NCI-H1105 (cell line): ENCODE results near the gene RAVER2.

Experiments
- DNase-seq: peaks from one replicate; lab custom pipeline; 2025; lab: John Stamatoyannopoulos, UW

Gene RAVER2

DNA sequence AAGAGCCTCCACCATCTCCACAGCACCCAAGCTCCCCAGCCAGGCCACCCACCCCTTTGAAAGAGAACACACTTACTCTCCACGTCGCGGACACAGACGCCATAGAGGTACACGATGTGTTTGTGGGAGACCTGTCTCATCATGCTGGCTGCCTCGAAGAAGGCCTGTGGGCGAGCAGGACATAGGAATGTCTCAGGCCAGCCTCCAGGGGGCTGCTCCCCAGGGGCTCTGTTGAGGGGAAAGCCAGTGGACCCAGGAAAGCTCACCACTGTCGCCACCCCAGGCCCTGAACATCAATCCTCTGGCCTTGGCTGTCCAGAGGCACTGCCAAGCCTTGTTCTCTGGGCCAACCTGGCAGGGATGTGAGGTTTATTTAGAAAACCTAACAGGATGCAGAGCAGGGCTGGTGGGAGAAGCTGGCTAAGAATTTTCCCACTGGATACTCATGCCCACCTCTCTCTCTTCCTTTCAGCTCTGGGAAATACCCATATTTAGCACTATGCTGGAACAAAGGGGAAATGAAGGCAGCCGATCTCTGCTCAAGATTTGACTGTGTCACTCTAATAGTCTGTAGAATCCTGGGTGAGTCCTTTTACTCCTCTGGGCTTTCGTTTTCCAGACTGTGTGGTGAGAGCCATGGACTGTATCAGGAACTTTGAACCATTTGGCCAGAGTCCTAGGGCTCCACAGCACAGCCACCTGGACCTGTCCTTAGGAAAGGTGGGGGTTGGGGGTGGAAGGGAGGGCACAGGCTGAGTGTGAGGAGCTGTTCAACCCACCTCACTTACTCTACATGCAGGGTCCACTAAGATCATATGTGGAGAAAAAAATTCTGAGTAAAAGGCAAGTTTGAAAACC is 101.9 kb downstream of the RAVER2 start:
- DNase-seq: no peak

DNA sequence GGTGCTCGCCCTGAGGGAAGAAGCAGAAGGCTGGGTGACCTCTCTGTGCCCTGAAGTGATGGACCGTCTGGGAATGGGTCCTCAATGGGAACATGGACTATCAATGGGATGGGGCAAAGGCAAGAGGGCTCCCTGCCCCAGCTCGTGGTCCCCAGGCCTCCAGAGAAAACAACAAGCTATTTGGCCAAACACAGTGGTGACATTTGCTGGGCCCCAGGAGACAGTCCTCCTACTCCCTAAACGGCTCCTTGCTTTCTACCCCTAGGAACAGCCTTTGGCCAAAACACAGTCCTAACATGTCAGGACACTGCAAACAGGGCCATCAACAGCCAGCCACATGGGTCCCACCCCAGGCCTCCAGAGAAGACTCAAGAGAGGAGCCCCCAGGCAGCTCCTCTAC is 102.8 kb downstream of the RAVER2 start:
- no peak for DNase-seq

DNA sequence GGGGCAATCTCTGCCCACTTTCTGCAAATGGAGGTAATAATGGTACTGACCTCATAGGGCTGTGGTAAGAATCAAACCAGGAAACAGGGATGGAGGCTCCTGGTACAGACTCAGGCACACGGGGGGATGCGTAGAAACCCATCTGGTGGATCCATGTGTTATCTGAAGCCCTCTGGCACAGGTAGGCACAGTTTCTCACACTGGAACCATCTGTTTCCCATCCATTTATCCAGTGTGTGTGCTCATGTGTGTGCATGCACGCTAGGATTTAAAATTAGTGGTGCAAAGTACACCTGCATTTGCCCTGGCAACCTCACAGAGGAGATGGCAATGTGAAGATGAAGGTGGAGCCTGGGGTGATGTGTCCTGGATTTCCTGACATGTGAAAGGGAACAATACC is 103.3 kb downstream of the RAVER2 start:
- DNase-seq: no peak

DNA sequence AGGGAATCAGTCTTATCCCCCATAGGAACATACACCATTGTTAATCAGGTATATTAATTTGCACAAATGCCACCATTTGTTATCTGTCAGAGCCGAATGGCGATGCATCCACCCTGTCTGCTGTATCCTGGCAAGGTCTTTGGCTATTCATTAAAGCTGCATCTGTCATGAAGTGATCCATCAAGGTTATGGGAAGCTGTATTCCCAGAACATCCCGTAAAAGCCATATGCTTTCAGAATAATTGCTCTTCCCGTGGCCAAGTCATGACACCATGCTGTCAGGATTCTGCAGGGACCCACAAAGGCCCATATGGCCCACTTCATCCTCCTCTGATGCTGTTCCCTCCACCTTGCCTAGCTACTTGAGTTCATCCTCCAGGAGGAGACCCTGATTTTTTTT is 103.9 kb downstream of the RAVER2 start:
- no peak for DNase-seq

DNA sequence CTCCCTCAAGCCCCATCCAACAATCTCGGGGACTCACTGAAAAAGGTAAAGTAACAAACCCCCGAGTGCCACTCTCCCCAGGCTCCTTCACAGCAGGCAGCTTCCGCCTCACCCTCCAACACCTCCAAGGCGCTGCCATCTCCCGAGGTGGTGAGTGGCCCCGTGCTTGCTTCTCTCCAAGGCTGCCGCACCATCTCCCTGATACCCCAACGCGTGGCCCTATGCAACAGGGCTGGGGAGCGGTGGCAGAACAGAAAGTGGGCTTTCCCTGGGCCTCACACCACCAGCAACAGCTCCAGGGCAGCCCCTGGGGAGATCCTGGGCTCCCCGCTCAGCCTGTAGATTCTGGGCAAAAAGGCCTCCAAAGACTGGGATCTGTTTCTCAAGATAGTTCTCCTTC is 105.1 kb downstream of the RAVER2 start:
- DNase-seq: no peak

DNA sequence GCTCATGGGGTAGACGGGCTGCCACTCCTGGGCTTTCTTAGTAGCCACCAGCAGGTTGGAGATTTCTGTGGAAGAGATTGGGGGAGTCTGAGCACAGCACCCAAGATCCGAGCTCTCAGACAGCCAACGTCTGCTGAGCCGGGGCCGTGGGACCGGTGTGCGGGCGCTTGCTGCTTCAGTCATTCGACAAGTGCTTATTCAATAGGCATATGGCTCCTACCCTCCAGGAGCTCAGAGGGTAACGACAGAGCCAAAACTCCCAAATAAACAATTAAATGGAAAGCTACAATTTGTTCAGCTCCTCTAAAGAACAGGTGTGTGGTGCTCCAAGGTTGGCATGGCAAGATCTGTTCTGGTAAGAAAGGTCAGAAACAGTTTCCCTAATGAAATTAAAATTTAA is 106.0 kb downstream of the RAVER2 start:
- DNase-seq: no peak

DNA sequence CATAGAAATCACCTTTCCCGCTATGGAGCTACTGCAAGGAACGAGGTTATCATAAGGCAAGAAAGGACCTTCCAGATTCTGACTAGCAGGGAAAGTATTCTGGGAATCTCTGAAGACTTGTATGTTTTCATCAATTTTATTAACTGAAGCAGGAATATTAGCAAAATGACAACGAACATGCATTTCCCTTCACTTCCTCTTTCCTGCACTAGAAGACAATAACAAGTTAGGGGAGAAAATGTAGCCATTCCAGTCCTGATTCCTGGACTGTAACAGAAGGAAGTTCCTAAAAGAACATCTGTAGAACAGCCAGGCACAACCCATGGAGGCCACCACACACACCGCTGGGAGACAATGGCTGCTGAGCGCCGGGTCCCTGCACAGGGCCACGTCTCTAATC is 106.8 kb downstream of the RAVER2 start:
- DNase-seq: no peak

DNA sequence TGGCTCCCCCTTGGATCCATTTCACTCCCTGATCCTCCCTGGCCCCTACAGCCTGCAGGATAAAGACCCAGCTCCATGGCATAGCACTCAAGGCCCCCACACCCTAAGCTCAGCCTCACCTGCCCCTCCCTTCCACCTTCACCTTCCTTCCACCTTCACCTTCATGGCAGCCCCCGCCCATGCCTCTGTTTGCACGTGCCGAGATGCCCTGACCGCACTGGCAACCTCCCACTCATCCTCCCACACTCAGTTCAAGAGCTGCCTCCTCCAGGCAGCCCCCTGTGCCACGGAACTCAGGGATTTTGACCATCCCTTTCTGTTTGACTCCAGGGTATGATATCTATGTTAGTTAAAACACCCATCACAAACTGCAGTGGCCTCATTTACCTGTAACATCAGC is 109.8 kb downstream of the RAVER2 start:
- DNase-seq: no peak

DNA sequence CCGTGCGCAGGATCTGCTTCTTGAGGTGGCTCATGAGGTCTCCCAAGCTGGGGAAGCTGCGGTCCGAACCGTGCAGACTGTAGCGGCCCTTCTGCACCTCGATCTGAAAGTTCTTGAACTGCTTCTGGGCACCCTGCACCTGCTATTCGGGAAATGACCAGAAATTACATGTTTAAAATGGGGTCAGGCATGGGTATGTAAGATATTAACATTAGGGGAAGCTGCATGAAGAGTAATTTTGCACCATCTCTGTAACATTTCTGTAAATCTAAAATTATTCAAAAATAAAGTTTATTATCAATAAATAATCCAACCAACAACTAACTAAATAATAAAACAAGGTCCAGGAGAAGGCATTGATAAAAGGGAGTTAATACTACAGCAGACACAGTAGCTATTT is 110.7 kb downstream of the RAVER2 start:
- DNase-seq: no peak

DNA sequence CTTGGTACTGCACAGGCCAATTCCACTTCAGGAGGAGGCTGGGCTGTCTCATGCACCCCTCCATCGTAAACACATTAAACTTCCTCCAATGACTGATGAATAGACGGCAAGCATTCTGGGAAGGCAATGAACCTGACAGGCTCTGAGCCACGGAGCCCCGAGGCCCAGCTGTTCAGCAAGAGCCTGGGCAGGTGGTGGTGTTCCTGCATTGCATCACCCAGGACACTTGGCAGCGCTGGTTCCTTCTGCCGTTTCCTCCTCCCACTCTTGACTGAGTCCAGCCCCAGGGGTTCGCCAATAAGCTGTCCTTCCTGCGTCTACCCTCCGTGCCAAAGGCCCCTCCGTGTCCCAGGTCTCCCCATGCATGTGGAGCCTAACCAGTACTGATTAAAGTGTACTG is 111.7 kb downstream of the RAVER2 start:
- DNase-seq: no peak

DNA sequence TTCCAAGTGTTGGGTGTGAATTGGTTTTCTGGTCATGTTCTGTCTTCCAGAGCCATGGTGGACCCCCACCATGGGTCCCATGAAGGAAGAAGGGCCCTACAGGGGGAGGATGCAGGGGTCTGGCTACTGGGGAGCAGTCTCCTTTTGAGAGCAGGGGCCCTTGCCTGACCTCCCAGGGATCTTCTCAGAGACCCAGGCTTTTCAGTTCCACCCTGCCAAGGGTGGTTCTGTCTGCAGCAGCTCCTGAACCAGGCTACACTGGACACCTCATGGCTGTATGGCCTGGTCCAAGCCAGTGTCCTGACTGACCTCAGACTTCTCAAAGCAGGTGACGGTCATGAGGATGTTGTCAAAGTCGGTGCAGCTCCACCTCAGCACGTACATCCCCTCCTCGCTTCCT is 112.5 kb downstream of the RAVER2 start:
- DNase-seq: no peak

DNA sequence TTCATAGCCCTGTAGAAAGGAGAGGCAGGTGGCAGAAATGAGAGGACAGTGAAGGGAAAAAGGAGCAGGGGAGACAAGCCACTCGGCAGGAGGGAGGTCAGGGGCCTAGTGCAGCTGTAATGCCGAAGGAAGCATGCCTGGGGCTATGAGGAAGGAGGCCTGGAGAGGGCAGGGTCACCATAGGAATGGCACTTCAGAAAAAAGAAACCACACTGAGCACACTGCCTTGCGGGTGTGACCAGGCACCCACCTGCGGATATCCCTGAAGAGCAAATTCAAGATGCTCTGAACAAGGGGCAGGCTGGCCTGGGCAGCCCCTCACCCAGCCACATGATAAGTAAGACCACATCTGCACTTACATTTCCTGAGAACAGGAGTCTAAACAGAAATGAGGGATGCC is 116.7 kb downstream of the RAVER2 start:
- DNase-seq: no peak

DNA sequence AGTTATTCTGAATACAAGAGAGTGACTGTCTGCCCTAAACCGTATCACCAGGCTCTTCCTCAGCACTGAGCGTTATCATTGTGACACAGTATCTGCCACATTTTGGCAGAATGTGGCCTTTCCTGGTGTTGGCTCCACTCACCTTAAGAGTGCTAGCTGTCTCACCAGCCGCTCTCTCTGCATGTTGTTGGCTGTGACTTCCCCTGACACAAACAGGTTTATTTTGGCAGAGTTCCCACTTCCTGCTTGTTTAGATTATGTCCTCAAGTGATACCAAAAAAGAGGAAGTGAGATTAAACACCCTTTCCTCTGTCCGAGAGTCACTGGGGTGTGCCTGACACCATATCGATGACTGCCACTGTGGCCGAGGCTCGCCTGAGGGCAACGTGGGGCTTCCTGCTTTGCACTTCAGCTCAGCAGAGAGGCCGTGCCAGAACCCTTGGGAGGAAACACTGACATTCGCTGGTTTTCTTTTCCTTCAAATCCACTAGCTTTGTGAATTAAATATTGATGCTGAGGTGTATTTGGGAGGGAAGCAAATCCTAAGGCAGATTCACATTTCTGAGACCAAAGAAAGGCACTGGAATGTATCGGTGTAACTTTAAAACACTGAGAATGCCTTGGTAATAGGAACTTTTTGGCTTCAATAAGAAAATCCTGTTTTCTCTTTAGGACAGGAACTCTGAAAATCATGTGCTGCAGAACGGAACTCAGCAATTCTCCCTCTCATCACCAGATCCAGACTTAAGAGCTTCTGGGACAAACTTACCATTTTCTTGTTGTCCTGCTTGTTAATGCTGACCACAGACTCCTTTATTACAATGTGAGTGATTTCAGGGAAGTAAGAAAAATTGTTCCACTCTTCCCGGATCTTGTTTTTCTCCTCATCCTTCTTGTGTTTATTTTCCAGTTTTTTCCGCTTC is 119.4 kb downstream of the RAVER2 start:
- no peak for DNase-seq

DNA sequence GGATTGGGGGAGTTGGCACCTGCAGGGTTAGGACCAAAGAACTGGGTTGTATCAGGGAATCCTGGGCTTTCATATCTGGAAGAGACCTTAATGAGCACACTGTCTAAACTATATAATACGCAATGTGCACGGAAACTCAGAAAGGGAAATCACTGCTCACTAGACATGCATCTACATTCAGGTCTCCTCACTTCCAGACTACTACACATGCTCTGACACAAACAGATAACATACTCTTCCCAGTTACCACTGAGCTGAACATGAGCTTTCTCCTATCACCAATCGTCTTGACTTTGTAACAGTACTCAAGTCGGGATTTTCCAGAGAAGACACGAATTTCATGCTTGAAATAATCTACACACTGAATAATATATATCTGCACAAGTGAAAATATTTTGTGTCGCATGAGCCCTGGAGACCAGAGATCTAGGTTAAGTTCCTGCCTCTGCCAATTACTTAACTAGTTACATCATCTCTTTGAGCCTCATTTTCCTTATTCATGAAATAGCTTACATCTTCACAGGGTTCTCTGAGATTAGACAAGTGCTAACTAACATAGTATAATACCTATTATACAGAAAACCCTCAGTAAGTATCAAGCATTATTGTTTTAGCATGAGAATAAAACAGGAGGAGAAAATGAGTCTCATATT is 120.4 kb downstream of the RAVER2 start:
- no peak for DNase-seq

DNA sequence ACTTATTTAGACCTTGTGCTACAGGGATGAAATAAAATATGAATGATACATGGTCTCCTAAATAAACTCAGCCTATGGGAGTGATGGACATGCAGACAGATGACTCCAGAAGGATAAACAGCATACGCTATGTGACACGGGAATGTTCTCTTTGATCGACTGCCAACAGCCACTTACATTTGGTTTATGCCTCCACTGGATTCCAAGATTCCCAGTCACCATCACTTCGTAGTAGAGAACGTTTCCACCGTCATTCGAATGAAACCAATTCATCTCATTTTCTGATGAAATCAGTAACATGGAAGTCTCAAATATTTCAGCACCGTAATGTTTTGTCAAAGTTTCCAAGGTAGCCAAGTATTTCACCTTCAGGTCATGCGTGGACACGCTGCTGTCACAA is 121.8 kb downstream of the RAVER2 start:
- DNase-seq: no peak

DNA sequence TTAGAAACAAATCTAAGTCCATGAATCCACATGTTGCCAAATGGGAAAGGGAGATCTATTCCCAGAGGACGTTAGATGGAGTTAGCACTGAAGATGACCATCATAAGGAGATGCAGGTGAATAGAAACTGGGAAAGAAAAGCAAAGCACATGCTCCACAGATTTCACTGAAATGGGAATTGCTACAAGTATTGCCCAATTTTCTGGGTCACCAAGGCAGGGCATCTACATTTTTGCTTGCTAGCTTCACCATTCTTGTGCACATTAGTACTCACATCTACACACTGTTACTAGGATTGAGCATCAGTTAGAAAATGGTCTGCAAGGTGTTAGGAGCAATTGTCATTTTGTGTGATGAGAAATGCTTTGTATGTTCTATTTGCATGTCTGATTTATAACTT is 122.4 kb downstream of the RAVER2 start:
- DNase-seq: no peak

DNA sequence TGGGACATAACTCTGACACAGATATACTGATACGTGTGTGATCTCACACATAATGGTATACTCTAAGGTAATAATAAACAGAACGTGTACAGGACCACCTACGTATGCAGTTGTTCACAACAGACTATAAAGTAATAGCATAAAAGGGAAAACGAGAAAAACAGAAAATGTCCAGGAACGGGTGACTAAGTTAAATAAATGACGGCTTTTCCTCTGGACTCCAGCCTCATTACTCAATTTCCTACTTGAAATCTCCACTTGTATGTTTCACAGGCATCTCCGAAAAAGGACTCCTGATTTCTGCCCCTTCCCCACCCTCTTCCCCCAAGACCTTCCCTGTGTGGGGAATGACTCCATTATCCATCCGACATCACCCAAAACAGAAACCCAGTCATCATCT is 126.4 kb downstream of the RAVER2 start:
- no peak for DNase-seq

DNA sequence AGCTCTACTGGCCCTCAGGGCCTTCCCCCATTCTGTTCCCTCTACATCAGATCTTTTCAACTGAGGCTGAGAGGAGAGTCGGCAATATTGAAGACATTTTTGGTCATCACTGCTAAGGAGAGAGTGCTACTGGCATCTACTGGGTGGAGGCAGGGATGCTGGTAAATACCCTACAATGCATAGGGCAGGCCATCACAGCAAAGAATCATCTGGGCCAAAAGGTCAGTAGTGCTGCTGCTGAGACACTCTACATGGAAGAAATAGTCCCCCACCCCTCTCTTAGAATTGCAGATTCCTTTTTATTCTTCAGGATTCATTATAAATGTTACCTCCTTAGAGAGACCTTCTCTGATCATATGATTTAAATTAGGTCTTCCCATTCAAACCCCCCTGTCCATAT is 127.2 kb downstream of the RAVER2 start:
- DNase-seq: no peak

DNA sequence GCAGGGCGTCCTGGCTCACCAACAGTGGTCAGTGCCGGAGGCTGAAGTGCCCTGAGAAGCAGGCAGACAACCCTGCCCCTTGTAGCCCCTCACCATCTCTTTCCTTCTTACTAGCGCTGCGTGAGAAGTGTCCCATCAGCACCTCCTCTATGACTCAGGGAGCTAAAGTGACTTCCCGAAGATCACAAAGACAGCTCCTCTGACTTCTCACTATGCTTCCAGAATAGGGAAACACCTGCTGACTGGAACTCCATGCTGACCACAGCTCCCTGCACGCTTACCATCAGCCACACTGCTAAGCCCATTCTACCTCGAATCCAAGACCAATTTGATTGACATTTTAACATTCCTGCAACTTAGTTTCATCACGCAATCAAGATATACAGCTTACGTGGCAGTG is 128.7 kb downstream of the RAVER2 start:
- DNase-seq: no peak

DNA sequence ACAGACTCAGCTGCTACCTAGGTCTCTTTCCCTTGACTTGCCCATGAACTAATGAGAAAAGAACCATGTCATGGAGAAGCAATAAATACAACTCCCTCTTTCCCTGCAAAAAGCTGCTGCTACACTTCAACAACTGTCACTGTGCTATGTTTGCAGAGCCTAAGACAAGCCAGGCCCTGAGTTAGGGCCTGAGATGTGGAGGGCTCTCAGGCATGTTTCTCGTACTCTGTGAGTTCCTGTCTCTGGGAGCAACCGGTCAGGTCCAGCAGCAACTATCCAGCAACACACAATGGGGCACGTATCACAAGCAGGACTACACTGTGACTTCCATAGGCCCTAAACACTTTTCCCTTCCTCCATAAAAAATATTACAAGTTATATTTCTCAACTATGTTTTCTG is 129.8 kb downstream of the RAVER2 start:
- DNase-seq: no peak

DNA sequence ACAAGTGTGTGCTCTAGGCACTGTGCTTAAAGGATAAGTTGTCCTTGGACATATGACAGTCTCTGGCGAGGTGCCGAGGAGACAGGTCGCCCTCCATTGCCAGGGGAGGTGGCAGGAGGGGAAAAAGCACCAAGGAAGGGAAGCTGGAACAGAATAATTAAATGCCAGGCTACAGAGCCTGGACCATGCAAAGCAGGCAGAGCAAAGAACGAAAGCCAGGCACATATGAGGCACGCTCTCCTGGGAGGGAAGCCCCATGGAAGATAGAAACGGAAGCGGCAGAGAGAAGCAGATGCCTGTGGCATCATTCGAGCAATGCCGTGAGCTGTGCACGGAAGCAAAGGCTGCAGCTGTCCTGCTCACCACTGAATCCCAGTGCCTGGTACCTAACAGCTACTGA is 130.2 kb downstream of the RAVER2 start:
- DNase-seq: no peak

DNA sequence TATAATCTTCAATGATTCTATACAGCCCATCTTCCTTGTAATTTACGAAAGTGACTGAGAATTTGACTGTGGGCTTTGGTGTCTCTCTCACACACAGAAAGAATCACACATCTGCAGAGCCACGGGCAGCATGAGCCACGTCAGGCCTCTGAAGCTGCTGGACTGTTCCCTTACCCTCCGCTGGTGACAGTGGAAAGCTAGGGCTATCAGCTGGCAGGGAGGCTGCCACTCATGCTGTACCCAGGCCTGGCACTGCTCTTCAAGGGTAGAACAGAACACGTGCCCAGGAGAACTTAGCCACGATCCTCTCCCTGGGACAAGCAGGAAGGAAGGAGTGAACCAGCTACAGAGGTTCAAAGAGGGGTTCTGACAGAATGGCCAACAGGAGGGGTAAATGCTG is 130.7 kb downstream of the RAVER2 start:
- DNase-seq: no peak

DNA sequence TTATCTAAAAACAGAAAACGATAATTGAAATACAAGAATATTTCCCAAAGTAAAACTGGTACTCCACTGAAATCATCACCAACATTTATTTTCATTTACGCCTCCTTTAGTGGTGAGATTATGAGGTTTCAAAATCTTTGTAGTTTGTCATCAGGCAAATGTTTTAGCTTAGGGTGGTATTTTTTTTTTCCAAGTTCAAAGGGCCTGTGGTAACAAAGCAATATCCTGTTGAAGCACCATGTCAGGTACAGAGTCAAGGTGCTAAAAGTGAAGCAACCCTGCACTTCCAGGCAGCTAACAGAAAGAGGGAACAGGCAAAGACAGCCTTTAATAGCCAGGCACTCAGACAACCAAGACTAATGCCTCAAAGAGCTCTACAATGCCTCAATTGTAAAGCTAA is 132.3 kb downstream of the RAVER2 start:
- no peak for DNase-seq
